HG03469 (cell line): ENCODE results near the gene ETV3.

Source experiments
- ATAC-seq: cut with Tn5 transposase; IDR thresholded peaks from one replicate; pipeline ENCODE4 v1.9.1; 2021; ENCODE audit warnings: mild to moderate bottlenecking, moderate library complexity, moderate number of reproducible peaks; ENCODE audit not compliant: unreplicated experiment

The ETV3 gene

GRCh38 chr1:157140063-157140588, 1.9 kb upstream of the ETV3 start:
- no peak for ATAC-seq

GRCh38 chr1:157139052-157139715, 989 bp upstream of the ETV3 start:
- no peak for ATAC-seq

- no peak for ATAC-seq
These were observed 581 bp downstream of the ETV3 start for GRCh38 chr1:157137408-157138219.

GRCh38 chr1:157137046-157137407, 1.2 kb downstream of the ETV3 start:
- no peak for ATAC-seq

- no peak for ATAC-seq
These were observed 2.1 kb downstream of the ETV3 start for GRCh38 chr1:157136133-157136532.

GRCh38 chr1:157135646-157136045, 2.5 kb downstream of the ETV3 start:
- no peak for ATAC-seq

- ATAC-seq = no peak
These were observed 3.1 kb downstream of the ETV3 start for GRCh38 chr1:157135070-157135469.

- ATAC-seq = no peak
These were observed 3.8 kb downstream of the ETV3 start for GRCh38 chr1:157134442-157134841.

- no peak for ATAC-seq
These were observed 4.8 kb downstream of the ETV3 start for GRCh38 chr1:157133426-157133825.

- ATAC-seq = no peak
These were observed 5.5 kb downstream of the ETV3 start for GRCh38 chr1:157132616-157133167.

GRCh38 chr1:157132111-157132510, 6.1 kb downstream of the ETV3 start:
- ATAC-seq = no peak

GRCh38 chr1:157131281-157131680, 6.9 kb downstream of the ETV3 start:
- no peak for ATAC-seq

GRCh38 chr1:157124855-157125254, 13.3 kb downstream of the ETV3 start:
- no peak for ATAC-seq

GRCh38 chr1:157119448-157119847, 18.7 kb downstream of the ETV3 start:
- no peak for ATAC-seq

GRCh38 chr1:157119008-157119407, 19.2 kb downstream of the ETV3 start:
- ATAC-seq = no peak

GRCh38 chr1:157117527-157118057, 20.6 kb downstream of the ETV3 start:
- ATAC-seq = no peak

- ATAC-seq = no peak
These were observed 21.5 kb downstream of the ETV3 start for GRCh38 chr1:157116737-157117103.

- no peak for ATAC-seq
These were observed 22.1 kb downstream of the ETV3 start for GRCh38 chr1:157115851-157116736.

GRCh38 chr1:157115429-157115838, 22.8 kb downstream of the ETV3 start:
- ATAC-seq = no peak

- ATAC-seq = no peak
These were observed 23.7 kb downstream of the ETV3 start for GRCh38 chr1:157114183-157115121.
